Erythroblast (primary cell): Measurements from ENCODE around the gene CYP24A1.
"Not testable (repeated sequence)": the region's sequence is repeated elsewhere in the genome, so short reads cannot be mapped to it uniquely, and the experiment has no call there.

Source experiments
- DNase-seq, 2 experiments: peaks; one replicate each; lab custom pipeline; 2025; lab: John Stamatoyannopoulos, UW
- GATA1 ChIP-seq: IDR thresholded peaks from 2 replicates; pipeline ENCODE4 v1.6.1; 2011; ENCODE audit warnings: low read depth, mild to moderate bottlenecking, control low read depth, low read length, moderate library complexity
- POLR2A ChIP-seq: IDR thresholded peaks from 2 replicates; pipeline ENCODE4 v1.6.1; 2011; ENCODE audit warnings: mild to moderate bottlenecking, low read length

Gene CYP24A1

GRCh38 chr20:54133434-54134427, 40.1 kb downstream of the CYP24A1 start:
- TF ChIP-seq POLR2A (no peak), GATA1 (no peak)
- DNase-seq, result no peak

GRCh38 chr20:54132612-54133433, 41.0 kb downstream of the CYP24A1 start:
- TF ChIP-seq GATA1 (no peak), POLR2A (no peak)
- no peak for DNase-seq

GRCh38 chr20:54131675-54132611, 41.8 kb downstream of the CYP24A1 start:
- TF ChIP-seq GATA1, result no peak
- TF ChIP-seq POLR2A, result no peak
- no peak for DNase-seq

- DNase-seq, result not testable (repeated sequence)
These were observed 42.7 kb downstream of the CYP24A1 start for GRCh38 chr20:54131125-54131524.

- TF ChIP-seq POLR2A (no peak), GATA1 (no peak)
- no peak for DNase-seq
These were observed 44.4 kb downstream of the CYP24A1 start for GRCh38 chr20:54129350-54129749.

- no peak for DNase-seq
- TF ChIP-seq POLR2A, result no peak
- TF ChIP-seq GATA1, result no peak
These were observed 45.8 kb downstream of the CYP24A1 start for GRCh38 chr20:54127855-54128574.

- TF ChIP-seq POLR2A, result no peak
- DNase-seq, result no peak
These were observed 46.8 kb downstream of the CYP24A1 start for GRCh38 chr20:54126806-54127655.

GRCh38 chr20:54126328-54126727, 47.5 kb downstream of the CYP24A1 start:
- not testable (repeated sequence) for DNase-seq

GRCh38 chr20:54123587-54124180, 50.1 kb downstream of the CYP24A1 start:
- TF ChIP-seq GATA1, result no peak
- no peak for TF ChIP-seq POLR2A
- DNase-seq, result no peak

- TF ChIP-seq GATA1 (no peak), POLR2A (no peak)
- DNase-seq, result no peak
These were observed 50.9 kb downstream of the CYP24A1 start for GRCh38 chr20:54122681-54123586.

GRCh38 chr20:54122189-54122588, 51.6 kb downstream of the CYP24A1 start:
- TF ChIP-seq GATA1 (no peak), POLR2A (no peak)
- DNase-seq, result no peak
